Fibroblast of pulmonary artery (primary cell): ENCODE measurements around the gene MYO5B.
"Not testable (repeated sequence)": the region's sequence is repeated elsewhere in the genome, so short reads cannot be mapped to it uniquely, and the experiment has no call there.

Experiments
- DNase-seq: peaks from one replicate; pipeline ENCODE4 v3.0.0-alpha.2; 2010; ENCODE audit warnings: low read depth
- H3K4me3 ChIP-seq: replicated peaks from 2 replicates; pipeline ENCODE4 v1.5.1; 2011; ENCODE audit warnings: low read depth, mild to moderate bottlenecking, control low read depth, low read length, moderate library complexity
- TF ChIP-seq, protein P1 (sequence below): IDR thresholded peaks from 2 replicates; pipeline ENCODE4 v1.5.1; 2011; ENCODE audit warnings: mild to moderate bottlenecking, control low read depth, low read length, inconsistent platforms; ENCODE audit errors: missing control alignments

Gene MYO5B

DNA sequence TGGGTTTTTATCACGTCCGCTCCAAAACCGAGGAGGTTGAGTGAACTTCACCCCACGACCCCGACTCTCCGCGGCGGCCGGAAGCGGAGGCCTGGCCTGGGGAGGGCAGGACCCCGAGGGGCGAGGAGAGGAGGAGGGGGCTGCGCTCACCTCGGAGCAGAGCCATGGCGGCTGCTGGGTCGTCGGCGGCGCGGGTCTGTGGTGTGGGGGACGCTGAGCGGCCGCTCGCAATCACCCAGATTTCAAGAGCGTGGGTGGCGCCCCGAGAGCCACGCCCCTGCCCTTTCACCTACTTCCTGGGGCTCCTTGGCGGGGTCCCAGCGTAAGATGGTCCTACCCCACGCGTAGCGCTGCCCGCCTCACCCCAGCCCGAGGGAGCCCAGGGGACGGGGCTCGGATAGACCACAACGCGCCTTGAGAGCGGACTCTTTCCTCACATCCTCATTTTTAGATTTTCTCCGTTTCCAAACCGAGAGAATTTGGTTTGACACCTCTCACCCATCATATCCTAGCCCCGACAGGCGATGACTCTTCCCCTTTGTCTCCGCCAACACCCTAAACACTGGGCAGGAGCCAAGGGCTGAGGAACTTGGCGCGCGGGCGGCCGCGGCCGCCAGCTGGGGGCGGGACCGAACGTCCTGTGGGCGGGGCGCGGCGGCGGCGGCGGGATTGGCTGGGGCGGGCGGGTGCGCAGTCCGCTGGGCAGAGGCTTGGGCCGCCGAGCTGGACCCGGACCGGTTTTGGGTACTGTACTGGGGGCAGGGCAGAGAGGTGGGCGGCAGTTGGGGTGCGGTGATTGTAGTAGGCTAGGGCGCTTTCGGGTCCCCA, 381.4 kb downstream of the MYO5B start, which contains the start of gene ACAA2:
Gene ACAA2, minus strand, starts transcription at position 215 of the 828 bp plus-strand sequence. Its CDS starts 49 bp downstream, at position 166.
- peak; percentile 91 for DNase-seq
- H3K4me3 ChIP-seq: peak within 1 kb of the TSS; percentile 84
- TF ChIP-seq, protein P1, sequence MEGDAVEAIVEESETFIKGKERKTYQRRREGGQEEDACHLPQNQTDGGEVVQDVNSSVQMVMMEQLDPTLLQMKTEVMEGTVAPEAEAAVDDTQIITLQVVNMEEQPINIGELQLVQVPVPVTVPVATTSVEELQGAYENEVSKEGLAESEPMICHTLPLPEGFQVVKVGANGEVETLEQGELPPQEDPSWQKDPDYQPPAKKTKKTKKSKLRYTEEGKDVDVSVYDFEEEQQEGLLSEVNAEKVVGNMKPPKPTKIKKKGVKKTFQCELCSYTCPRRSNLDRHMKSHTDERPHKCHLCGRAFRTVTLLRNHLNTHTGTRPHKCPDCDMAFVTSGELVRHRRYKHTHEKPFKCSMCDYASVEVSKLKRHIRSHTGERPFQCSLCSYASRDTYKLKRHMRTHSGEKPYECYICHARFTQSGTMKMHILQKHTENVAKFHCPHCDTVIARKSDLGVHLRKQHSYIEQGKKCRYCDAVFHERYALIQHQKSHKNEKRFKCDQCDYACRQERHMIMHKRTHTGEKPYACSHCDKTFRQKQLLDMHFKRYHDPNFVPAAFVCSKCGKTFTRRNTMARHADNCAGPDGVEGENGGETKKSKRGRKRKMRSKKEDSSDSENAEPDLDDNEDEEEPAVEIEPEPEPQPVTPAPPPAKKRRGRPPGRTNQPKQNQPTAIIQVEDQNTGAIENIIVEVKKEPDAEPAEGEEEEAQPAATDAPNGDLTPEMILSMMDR: no peak

DNA sequence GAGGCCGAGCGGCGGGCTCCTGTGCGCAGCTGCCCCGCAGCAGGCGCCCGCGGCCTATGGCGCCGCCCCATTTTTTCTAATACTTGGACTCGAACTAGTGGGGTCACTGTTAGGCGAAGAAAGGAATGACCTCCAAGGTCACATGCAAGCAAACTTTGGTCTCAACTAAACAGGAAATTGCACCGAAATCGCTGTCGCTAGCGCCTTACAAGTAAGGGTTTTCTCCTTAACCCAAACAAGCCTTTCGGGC, 382.0 kb downstream of the MYO5B start:
- peak overlapping the region; percentile 84 for H3K4me3 ChIP-seq
- TF ChIP-seq, protein P1: no peak
- peak; percentile 36 for DNase-seq

DNA sequence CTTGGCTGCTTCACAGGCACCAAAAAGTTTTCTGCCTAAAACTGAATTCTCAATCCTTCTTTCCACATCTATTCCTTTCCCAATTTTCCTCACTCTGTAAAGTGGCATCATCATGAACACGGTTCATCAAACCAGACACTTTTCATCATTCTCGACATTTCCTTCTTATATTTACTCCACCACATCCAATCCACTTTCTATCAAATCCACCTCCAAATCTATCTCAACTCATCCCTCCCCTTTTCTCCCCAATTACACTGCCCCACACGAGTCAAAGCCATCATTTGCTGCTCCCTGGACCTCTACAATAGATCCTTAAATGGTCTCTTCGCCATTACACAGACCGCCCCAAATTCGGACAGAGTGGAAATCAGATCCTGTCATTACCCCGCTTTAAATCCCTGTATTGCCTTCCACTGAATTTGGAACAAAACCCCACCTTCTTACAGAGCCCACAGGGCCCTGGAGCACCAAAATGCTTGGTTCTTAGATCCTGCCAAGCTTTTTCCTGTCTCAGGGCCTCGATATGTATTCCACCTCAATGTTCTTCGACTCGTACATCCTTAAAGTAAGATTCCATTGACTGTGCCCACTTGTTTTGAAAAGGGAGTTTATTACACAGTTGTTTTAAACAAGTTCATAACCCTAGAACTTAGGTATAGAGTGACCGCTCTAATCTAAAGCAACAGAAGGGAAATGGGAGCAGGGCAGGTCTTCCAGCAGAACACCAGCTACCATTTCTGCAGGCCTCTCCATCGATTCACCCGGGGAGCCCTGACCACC, 382.5 kb downstream of the MYO5B start:
- peak; percentile 17 for DNase-seq
- TF ChIP-seq, protein P1: no peak
- H3K4me3 ChIP-seq: peak overlapping the region; percentile 84

DNA sequence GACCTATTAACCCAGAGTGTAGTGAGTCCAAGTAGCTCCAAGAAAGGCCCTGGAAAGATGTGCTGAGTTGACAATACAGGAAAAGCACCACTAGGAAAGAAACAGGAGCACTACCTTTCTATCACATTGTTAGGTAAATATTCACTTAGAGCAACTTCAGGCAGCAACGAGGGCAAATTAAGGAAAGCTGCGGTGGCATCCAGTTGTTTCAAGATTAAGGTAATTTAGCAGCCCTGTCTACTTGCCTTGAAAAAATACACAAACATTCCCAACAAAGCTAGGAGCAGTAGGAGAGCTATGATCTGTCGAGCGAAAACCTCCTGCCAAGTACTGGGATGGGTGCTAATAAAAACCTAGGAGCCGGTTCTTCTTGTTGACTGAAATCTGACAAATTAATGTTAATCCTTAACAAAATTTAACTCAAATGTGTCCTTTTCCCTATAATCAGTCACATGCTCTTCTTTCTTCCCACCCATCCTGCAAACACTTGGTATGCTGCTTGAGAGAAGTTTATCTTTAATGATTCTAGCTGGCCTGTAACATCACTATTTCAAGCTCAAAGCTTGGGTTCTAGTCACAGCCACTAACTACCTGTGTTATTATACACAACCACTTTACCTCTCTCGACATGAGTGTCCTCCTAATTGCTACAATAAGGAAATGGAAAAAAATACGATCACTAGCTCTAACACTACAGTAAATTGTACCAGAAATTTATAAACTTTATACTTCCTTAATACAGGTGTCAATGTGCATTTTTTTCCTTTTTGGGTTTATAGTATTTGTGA, 383.6 kb downstream of the MYO5B start:
- H3K4me3 ChIP-seq: peak overlapping the region; percentile 1
- TF ChIP-seq, protein P1: no peak
- no peak for DNase-seq

DNA sequence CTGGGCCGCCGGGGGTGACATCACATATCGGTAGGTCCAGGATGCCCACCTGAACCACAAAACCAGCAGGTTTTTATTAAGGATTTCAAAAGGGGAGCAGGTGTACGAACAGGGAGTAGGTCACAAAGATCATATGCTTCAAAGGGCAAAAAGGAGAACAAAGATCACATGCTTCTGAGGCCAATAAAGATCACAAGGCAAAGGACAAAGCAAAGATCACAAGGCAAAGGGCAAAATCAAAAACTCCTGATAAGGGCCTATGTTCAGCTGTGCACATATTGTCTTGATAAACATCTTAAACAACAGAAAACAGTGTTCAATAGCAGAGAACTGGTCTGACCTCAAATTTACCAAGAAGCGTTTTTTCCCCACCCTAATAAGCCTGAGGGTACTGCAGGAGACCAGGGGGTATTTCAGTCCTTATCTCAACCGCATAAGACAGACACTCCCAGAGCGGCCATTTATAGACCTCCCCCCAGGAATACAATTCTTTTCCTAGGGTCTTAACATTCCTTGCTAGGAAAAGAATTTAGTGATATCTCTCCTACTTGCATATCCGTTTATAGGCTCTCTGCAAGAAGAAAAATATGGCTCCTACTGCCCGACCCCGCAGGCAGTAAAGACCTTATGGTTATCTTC, 386.3 kb downstream of the MYO5B start:
- not testable (repeated sequence) for DNase-seq, H3K4me3 ChIP-seq

DNA sequence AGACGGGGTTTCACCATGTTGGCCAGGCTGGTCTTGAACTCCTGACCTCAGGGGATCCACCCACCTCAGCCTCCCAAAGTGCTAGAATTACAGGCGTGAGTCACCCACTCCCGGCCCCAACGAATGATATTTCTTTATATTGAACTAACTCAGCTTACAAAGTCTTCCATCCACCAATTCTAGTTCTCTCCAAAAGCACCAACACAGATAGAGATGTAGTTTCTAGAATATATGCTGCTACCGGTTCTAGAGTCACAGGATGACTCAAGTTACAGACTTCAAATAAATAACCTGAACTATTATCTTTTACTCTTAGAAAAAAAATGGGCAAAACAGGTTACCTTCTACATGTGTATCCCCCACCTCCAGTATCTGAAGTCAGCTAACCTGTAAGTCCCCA, 390.9 kb downstream of the MYO5B start:
- no peak for DNase-seq
- TF ChIP-seq, protein P1: no peak
- no peak overlapping the region for H3K4me3 ChIP-seq
